ENCODE data around the gene KIFC3. TPM values are rescaled to one million over a fixed set of nuclear protein-coding genes. Genes with fewer than 3 reads are reported as not detected.

KIFC3 gene
- total and polyA plus RNA-seq, 2 of the 13 experiments (the other 11 are each of a cell fraction or from before 2014, with no cell fraction given): 42.1 to 45.3 TPM

- TF ChIP-seq RFX5 (IDR thresholded peaks at IDR 0.05; ENCODE audit: low read depth, low read length) (no peak), RCOR2 (CRISPR knock-in tag; IDR thresholded peaks at IDR 0.05) (peak; percentile 45), HES4 (CRISPR knock-in tag; IDR thresholded peaks at IDR 0.05; ENCODE audit: borderline replicate concordance) (no peak), ZNF766 (CRISPR knock-in tag; IDR thresholded peaks at IDR 0.05; ENCODE audit: borderline replicate concordance) (no peak), SP5 (CRISPR knock-in tag; IDR thresholded peaks at IDR 0.05; ENCODE audit: borderline replicate concordance, low read depth) (peak; percentile 94), ZKSCAN8 (CRISPR knock-in tag; IDR thresholded peaks at IDR 0.05; ENCODE audit: borderline replicate concordance) (peak; percentile 55; the same call in 1 of the 2 replicates), AGO2 (optimal IDR thresholded peaks at IDR 0.05; ENCODE audit: low read depth, low read length) (no peak), THYN1 (CRISPR knock-in tag; IDR thresholded peaks at IDR 0.05; ENCODE audit: borderline replicate concordance, low read depth) (no peak), ZNF607 (CRISPR knock-in tag; IDR thresholded peaks at IDR 0.05; ENCODE audit: borderline replicate concordance) (no peak), ZNF576 (CRISPR knock-in tag; IDR thresholded peaks at IDR 0.05) (no peak), TRIM22 (IDR thresholded peaks at IDR 0.05) (no peak), EP300 (IDR thresholded peaks at IDR 0.05; ENCODE audit: low read depth in 2 of 2, low read length in 2 of 2) (peak in 1 of 2 experiments; percentile 80; a peak in 2 of 4 replicates), EP300 (CRISPR knock-in tag; IDR thresholded peaks at IDR 0.05; ENCODE audit: borderline replicate concordance) (peak; percentile 81; the same call in 1 of the 2 replicates), ZNF484 (CRISPR knock-in tag; IDR thresholded peaks at IDR 0.05; ENCODE audit: borderline replicate concordance, low read depth) (no peak), MXD3 (CRISPR knock-in tag; IDR thresholded peaks at IDR 0.05) (peak; percentile 63; the same call in 1 of the 2 replicates), TBL1XR1 (IDR thresholded peaks at IDR 0.05; ENCODE audit: borderline replicate concordance, low read length, partially characterized antibody) (no peak), ZNF879 (CRISPR knock-in tag; IDR thresholded peaks at IDR 0.05) (no peak), RFX3 (CRISPR knock-in tag; IDR thresholded peaks at IDR 0.05) (no peak), HINFP (CRISPR knock-in tag; IDR thresholded peaks at IDR 0.05; ENCODE audit: low read depth) (no peak; the same call in 1 of the 2 replicates), ZSCAN31 (CRISPR knock-in tag; IDR thresholded peaks at IDR 0.05; ENCODE audit: low read depth) (peak; percentile 95), SOX5 (CRISPR knock-in tag; IDR thresholded peaks at IDR 0.05; ENCODE audit: borderline replicate concordance) (peak; percentile 73; the same call in 1 of the 2 replicates), ARID5B (CRISPR knock-in tag; IDR thresholded peaks at IDR 0.05) (peak; percentile 83)
Observed at GRCh38 chr16:57810197-57811031, 8.1 kb upstream of the KIFC3 start (continued).

Data from HepG2 (cell line).